ENCODE results near the gene ZSCAN9. TPM values are rescaled to one million over a fixed set of nuclear protein-coding genes. Genes with fewer than 3 reads are reported as not detected.

The ZSCAN9 gene
- total and polyA plus RNA-seq, 9 of the 15 experiments (the other 6 are each of a cell fraction or from before 2014, with no cell fraction given): 18.8 to 48.9 (median 28.7) TPM

DNA sequence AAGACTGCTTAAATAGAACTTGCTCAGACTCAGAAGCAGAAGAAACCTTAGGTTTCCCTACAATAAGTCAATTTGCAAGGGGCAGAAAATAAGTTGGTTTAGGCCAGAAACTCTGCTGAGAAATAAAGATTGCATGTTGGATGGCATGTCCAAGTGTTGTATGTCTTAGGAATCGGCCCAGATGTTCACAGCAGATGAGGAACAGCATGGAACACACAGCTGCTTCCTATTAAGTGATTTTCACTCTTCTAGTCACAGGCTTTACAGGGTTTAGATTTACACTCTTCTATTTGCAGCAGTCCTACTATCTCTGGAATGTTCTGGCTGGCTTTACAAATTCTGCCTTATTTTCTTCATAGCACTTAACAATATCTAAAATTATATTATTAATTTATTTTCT, 23.8 kb downstream of the ZSCAN9 start:
- Histone ChIP-seq H3K27me3 (ENCODE audit: control insufficient read depth in 2 of 2, insufficient read depth in 2 of 2, low read length in 2 of 2) (no peaks in the 10 kb centered on the region), H3K36me3 (ENCODE audit: control insufficient read depth, insufficient read depth, low read length) (peaks cover 46% of the 10 kb centered on the region; the same call in 2 of the 3 replicates), H3K9me3 (replicated peaks; ENCODE audit: control insufficient read depth, insufficient read depth, low read depth, low read length) (0 out of 2 replicates have a peak, but pooled peaks cover 2% of the 10 kb centered on the region), H3K9me1 (ENCODE audit: control insufficient read depth, insufficient read depth, low read length) (no peaks in the 10 kb centered on the region), H3K9ac (ENCODE audit: insufficient read depth in 1 of 2, low read depth in 2 of 2, low read length in 2 of 2) (no peak overlapping the region), H3K79me2 (ENCODE audit: control insufficient read depth, insufficient read depth, low read length) (peaks cover 19% of the 10 kb centered on the region), H3K4me2 (ENCODE audit: insufficient read depth, low read length) (no peak overlapping the region), H2AFZ (ENCODE audit: low read depth, low read length) (no peak overlapping the region), H3K4me3 (no peak overlapping the region), H3K27ac (ENCODE audit: extremely low read depth, low read depth, low read length) (no peak overlapping the region), H4K20me1 (replicated peaks; ENCODE audit: control insufficient read depth, insufficient read depth, low read length) (no peaks in the 10 kb centered on the region), H3K4me1 (replicated peaks in 1 of 2; ENCODE audit: control insufficient read depth in 2 of 2, insufficient read depth in 2 of 2, low read length in 2 of 2) (peaks cover 10 to 21% of the 10 kb centered on the region in 2 experiments)
- no peak for TF ChIP-seq ETV5 (CRISPR knock-in tag; IDR thresholded peaks at IDR 0.05; ENCODE audit: low read depth)
- TF ChIP-seq, protein P1, sequence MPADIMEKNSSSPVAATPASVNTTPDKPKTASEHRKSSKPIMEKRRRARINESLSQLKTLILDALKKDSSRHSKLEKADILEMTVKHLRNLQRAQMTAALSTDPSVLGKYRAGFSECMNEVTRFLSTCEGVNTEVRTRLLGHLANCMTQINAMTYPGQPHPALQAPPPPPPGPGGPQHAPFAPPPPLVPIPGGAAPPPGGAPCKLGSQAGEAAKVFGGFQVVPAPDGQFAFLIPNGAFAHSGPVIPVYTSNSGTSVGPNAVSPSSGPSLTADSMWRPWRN (IDR thresholded peaks at IDR 0.05; ENCODE audit: low read depth): no peak
- TF ChIP-seq, protein P2, sequence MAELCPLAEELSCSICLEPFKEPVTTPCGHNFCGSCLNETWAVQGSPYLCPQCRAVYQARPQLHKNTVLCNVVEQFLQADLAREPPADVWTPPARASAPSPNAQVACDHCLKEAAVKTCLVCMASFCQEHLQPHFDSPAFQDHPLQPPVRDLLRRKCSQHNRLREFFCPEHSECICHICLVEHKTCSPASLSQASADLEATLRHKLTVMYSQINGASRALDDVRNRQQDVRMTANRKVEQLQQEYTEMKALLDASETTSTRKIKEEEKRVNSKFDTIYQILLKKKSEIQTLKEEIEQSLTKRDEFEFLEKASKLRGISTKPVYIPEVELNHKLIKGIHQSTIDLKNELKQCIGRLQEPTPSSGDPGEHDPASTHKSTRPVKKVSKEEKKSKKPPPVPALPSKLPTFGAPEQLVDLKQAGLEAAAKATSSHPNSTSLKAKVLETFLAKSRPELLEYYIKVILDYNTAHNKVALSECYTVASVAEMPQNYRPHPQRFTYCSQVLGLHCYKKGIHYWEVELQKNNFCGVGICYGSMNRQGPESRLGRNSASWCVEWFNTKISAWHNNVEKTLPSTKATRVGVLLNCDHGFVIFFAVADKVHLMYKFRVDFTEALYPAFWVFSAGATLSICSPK (IDR thresholded peaks at IDR 0.05; ENCODE audit: borderline replicate concordance): no peak
- TF ChIP-seq NCOA4 (IDR thresholded peaks at IDR 0.05; ENCODE audit: partially characterized antibody): no peak
- no peak for TF ChIP-seq ZKSCAN8 (CRISPR knock-in tag; IDR thresholded peaks at IDR 0.05)
- no peak for TF ChIP-seq HIVEP1 (CRISPR knock-in tag; IDR thresholded peaks at IDR 0.05)
- TF ChIP-seq PHF20 (IDR thresholded peaks at IDR 0.05; ENCODE audit: partially characterized antibody): no peak
- TF ChIP-seq SETDB1 (IDR thresholded peaks at IDR 0.05; ENCODE audit: low read length): no peak
- TF ChIP-seq ESRRA (IDR thresholded peaks at IDR 0.05; ENCODE audit: borderline replicate concordance, low read depth): no peak
- TF ChIP-seq ZNF696 (CRISPR knock-in tag; conservative IDR thresholded peaks at IDR 0.05): no peak
- TF ChIP-seq C11orf30 (IDR thresholded peaks at IDR 0.05; ENCODE audit: low read depth): no peak
- TF ChIP-seq, protein P3, sequence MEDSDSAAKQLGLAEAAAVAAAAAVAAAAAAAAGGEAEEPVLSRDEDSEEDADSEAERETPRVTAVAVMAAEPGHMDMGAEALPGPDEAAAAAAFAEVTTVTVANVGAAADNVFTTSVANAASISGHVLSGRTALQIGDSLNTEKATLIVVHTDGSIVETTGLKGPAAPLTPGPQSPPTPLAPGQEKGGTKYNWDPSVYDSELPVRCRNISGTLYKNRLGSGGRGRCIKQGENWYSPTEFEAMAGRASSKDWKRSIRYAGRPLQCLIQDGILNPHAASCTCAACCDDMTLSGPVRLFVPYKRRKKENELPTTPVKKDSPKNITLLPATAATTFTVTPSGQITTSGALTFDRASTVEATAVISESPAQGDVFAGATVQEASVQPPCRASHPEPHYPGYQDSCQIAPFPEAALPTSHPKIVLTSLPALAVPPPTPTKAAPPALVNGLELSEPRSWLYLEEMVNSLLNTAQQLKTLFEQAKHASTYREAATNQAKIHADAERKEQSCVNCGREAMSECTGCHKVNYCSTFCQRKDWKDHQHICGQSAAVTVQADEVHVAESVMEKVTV (CRISPR knock-in tag; IDR thresholded peaks at IDR 0.05): no peak
- POLR2A ChIA-PET: interaction anchor here (0.6 to 8.3 kb wide), 3 partner anchors 8 to 19 kb away, joined by 3 to 73 read pairs (median 9); partner anchors contain the start of gene ZSCAN26
- DNase-seq (ENCODE audit: extremely low read depth in 1 of 4, low spot score in 3 of 4): no peak
- in situ Hi-C loops (cut with MboI) (no loop called here), intact Hi-C loops (cut with micrococcal nuclease) (no loop called here)
- no peak for FAIRE-seq
- CTCF ChIA-PET (ENCODE audit: low intra/inter-chr PET ratio): no interaction called here
- no peak for ATAC-seq
- BruUV-seq (replicated peaks): no TSS peak
- 59% methylated on average over 1 of the region's 1 CpG for WGBS (ENCODE audit: insufficient coverage, low coverage, missing lambda C conversion rate)

All from K562 (cell line).